Endothelial cell (in vitro differentiated cells): ENCODE measurements around the gene EPHX1. TPM values are rescaled to one million over a fixed set of nuclear protein-coding genes. Genes with fewer than 3 reads are reported as not detected.
"Not testable (repeated sequence)": the region's sequence is repeated elsewhere in the genome, so short reads cannot be mapped to it uniquely, and the experiment has no call there.

Experiments used
- DNase-seq: peaks from one replicate; pipeline ENCODE4 v3.0.0; 2021; ENCODE audit warnings: low spot score
- H3K27ac Mint-ChIP-seq: one replicate; pipeline ENCODE4 v1.8.0; 2021; ENCODE audit warnings: mixed read lengths, inconsistent platforms; ENCODE audit not compliant: unreplicated experiment
- H3K27me3 Mint-ChIP-seq: one replicate; pipeline ENCODE4 v1.8.0; 2021; ENCODE audit warnings: mild to moderate bottlenecking, moderate library complexity, mixed read lengths, inconsistent platforms; ENCODE audit not compliant: unreplicated experiment
- H3K36me3 Mint-ChIP-seq: one replicate; pipeline ENCODE4 v1.8.0; 2021; ENCODE audit warnings: mild to moderate bottlenecking, low read depth, mixed read lengths, inconsistent platforms; ENCODE audit not compliant: unreplicated experiment
- H3K4me1 Mint-ChIP-seq: one replicate; pipeline ENCODE4 v1.8.0; 2021; ENCODE audit warnings: mild to moderate bottlenecking, mixed read lengths, inconsistent platforms; ENCODE audit not compliant: unreplicated experiment
- H3K4me3 Mint-ChIP-seq: one replicate; pipeline ENCODE4 v1.8.0; 2021; ENCODE audit warnings: mild to moderate bottlenecking, mixed read lengths, inconsistent platforms; ENCODE audit not compliant: unreplicated experiment
- H3K9me3 Mint-ChIP-seq: one replicate; pipeline ENCODE4 v1.8.0; 2021; ENCODE audit warnings: mixed read lengths, inconsistent platforms; ENCODE audit not compliant: unreplicated experiment
- long read RNA-seq: library from polyadenylated mRNA; unstranded; transcript quantifications from one replicate; pipeline ENCODE4 v2.0.0, GENCODE V29; 2020; ENCODE audit not compliant: unreplicated experiment
- total RNA-seq: library from RNA; stranded (reverse); fragmentation: NEBNext Ultra II Directional; extraction: Animal tissue kit (Norgen Biotek cat#: 25700); gene quantifications from one replicate; pipeline ENCODE4 v1.2.1, GENCODE V29; 2021; ENCODE audit not compliant: unreplicated experiment
- TF ChIP-seq, protein P1 (sequence below): fragments of 200-600 bp; sonication (generic); IDR thresholded peaks from one replicate; pipeline ENCODE4 v1.5.0; 2021; ENCODE audit warnings: antibody characterized with exemption; ENCODE audit not compliant: unreplicated experiment

The EPHX1 gene
- total RNA-seq, result 45.0 TPM
- long read RNA-seq, result 0 reads

DNA sequence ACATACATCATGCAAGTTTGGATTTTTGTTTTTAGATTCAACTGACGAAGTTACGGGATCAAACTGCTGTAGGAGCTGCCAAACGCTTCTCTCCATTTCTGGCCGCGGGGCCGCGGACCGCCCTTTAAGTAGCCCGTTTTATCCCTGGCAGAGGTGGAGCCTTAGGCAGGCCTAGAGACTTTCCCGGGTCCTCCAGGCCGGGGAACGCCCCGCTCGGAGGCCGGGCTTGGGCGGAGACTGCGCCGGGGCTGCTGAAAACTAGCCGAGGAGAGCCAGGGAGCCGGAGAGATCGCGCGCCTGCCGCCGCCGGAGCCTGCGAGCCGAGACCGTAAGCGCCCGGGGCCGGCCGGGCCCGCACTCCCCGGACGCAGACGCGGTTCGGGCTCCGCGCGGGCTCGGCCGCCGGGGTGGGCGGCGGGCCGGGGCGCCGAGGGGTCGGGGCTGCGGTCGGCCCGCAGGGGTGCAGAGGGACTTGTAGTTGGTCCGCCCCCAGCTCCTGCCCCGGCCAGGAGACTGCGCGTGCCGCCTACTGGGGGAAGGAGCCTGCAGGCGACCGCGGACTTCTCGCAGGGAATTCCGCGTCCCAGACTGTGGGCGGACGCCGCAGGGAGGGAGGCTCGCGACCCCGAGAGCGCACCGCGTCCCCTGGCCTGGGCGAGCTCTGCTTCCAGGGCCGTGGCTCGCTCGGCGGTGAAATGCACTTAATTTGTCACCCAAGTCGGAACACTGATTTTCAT, at the start of gene EPHX1:
TSS of gene EPHX1 (plus strand) at position 283 of the 737 bp plus-strand sequence. CDS start 18,606 bp downstream, outside the sequence.
- peaks cover 2% of the 10 kb centered on the region for H3K27me3 Mint-ChIP-seq
- H3K36me3 Mint-ChIP-seq, result no peaks in the 10 kb centered on the region
- peak within 1 kb of the TSS; percentile 21 for H3K27ac Mint-ChIP-seq
- peak; percentile 88 for DNase-seq
- peak within 1 kb of the TSS; percentile 93 for H3K4me3 Mint-ChIP-seq
- H3K4me1 Mint-ChIP-seq, result peaks cover 21% of the 10 kb centered on the region
- H3K9me3 Mint-ChIP-seq, result no peaks in the 10 kb centered on the region
- TF ChIP-seq, protein P1, sequence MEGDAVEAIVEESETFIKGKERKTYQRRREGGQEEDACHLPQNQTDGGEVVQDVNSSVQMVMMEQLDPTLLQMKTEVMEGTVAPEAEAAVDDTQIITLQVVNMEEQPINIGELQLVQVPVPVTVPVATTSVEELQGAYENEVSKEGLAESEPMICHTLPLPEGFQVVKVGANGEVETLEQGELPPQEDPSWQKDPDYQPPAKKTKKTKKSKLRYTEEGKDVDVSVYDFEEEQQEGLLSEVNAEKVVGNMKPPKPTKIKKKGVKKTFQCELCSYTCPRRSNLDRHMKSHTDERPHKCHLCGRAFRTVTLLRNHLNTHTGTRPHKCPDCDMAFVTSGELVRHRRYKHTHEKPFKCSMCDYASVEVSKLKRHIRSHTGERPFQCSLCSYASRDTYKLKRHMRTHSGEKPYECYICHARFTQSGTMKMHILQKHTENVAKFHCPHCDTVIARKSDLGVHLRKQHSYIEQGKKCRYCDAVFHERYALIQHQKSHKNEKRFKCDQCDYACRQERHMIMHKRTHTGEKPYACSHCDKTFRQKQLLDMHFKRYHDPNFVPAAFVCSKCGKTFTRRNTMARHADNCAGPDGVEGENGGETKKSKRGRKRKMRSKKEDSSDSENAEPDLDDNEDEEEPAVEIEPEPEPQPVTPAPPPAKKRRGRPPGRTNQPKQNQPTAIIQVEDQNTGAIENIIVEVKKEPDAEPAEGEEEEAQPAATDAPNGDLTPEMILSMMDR, result no peak

DNA sequence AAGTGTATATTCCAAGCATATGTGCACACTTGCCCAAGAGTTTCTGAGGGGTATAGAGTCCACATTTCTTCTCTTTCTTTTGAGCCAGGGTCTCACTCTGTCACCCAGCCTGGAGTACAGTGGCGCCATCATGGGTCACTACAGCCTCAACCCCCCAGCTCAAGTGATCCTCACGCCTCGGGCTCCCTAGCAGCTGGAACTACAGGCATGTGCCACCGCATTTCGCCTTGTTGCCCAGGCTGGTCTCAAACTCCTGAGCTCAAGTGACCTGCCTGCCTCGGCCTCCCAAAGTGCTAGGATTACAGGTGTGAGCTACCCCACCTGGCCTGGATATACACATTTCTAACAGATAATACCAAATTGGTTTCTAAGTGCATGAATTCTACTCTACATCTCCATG, 49.4 kb upstream of the EPHX1 start:
- no peaks in the 10 kb centered on the region for H3K27me3 Mint-ChIP-seq
- H3K4me3 Mint-ChIP-seq, result no peak overlapping the region
- H3K9me3 Mint-ChIP-seq, result no peaks in the 10 kb centered on the region
- H3K4me1 Mint-ChIP-seq, result peaks cover 12% of the 10 kb centered on the region
- H3K36me3 Mint-ChIP-seq, result no peaks in the 10 kb centered on the region
- H3K27ac Mint-ChIP-seq, result no peak overlapping the region
- DNase-seq, result no peak
- TF ChIP-seq, protein P1, result no peak

DNA sequence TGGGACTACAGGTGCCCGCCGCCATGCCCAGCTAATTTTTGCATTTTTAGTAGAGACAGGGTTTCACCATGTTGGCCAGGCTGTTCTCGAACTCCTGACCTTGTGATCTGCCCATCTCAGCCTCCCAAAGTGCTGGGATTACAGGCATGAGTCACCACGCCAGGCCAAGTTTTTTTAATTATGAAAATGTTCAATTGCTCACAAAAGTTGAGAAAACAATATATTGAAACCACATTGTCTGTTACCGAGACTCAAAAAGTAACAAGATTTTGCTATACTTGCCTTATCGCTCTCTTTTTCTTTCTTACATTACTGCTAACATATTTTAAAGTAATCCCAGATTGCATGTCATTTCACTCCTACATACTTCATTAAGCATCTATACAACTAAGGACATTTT, 48.5 kb upstream of the EPHX1 start:
- H3K27ac Mint-ChIP-seq, H3K9me3 Mint-ChIP-seq, H3K36me3 Mint-ChIP-seq, DNase-seq, H3K27me3 Mint-ChIP-seq, H3K4me3 Mint-ChIP-seq, H3K4me1 Mint-ChIP-seq: not testable (repeated sequence)

DNA sequence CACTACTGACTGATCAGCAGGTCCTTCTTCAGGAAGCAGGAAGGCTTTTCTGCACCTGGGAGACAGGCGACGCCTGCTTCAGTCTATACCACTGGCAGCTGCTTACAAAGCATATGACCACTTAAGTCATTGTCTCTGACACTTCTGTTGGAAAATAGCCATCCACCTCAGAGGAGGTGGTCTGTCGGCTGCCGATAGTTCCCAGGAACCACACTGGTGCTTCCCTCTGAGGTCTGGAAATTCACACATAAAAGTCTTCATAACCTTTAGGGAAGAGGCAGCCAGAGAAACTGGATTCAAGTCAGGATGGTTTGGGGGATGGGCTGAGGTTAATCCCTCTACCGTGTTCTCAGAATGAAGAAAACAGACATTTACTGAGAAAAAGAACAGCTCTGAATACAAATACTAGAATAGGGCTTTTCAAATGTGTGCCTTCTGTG, 47.9 kb upstream of the EPHX1 start:
- Mint-ChIP-seq H3K27ac (no peak overlapping the region), H3K9me3 (no peaks in the 10 kb centered on the region)

DNA sequence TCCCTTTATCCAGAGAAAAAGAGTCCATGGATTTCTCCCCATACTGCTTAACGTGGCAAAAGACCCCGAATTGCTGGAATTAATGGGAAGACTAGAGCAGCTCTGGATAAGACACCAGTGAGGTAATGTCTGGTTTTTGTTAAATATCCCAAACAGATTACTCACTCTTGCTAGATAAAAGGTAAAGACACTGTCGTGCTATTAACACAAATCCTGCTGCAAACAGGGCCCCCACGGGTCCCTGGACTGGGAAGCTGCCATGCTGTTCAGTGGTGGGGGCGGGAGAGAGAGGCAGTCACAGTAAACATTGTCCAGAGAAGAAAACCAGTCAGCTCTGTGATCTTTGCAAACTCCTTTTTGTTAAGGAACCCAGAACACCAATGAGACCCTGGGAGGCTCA, 47.5 kb upstream of the EPHX1 start:
- Mint-ChIP-seq H3K4me1 (peaks cover 9% of the 10 kb centered on the region), H3K27me3 (no peaks in the 10 kb centered on the region), H3K4me3 (no peak overlapping the region), H3K9me3 (no peaks in the 10 kb centered on the region), H3K36me3 (no peaks in the 10 kb centered on the region), H3K27ac (no peak overlapping the region)
- no peak for DNase-seq
- TF ChIP-seq, protein P1, result no peak

More for the DNA sequence above, 47.9 kb upstream of the EPHX1 start:
- TF ChIP-seq, protein P1, result no peak
- Mint-ChIP-seq H3K4me3 (no peak overlapping the region), H3K36me3 (no peaks in the 10 kb centered on the region), H3K27me3 (no peaks in the 10 kb centered on the region), H3K4me1 (peaks cover 9% of the 10 kb centered on the region)
- no peak for DNase-seq
